H1 (cell line): ENCODE results near the gene SPARC. TPM values are rescaled to one million over a fixed set of nuclear protein-coding genes. Genes with fewer than 3 reads are reported as not detected.
A peak's percentile ranks its signal among the peaks of the same experiment; 100 is the strongest.

Experiments used
- CTCF ChIA-PET: fragments of 300-600 bp; sonication (Branson Sonifier 250); formaldehyde crosslinking; loops from one replicate; lab custom pipeline; 2021; ENCODE audit not compliant: partially characterized antibody; lab: Charles Lee
- POLR2A ChIA-PET: fragments of 300-600 bp; sonication (Branson Sonifier 250); formaldehyde crosslinking; loops from one replicate; lab custom pipeline; 2021; ENCODE audit warnings: inconsistent platforms; ENCODE audit not compliant: partially characterized antibody; lab: Charles Lee
- DNase-seq, 2 experiments: peaks; one replicate each; pipeline versions ENCODE4 v3.0.0 to v3.0.0-alpha.2; 2010 to 2022; ENCODE audit warnings: low spot score in 2 of 2, low read depth in 1 of 2, mixed read lengths in 1 of 2
- FAIRE-seq: peaks from 2 replicates; lab custom pipeline; 2011; peaks lifted over from hg19 to GRCh38; lab: Jason Lieb, UNC
- H2AFZ ChIP-seq: 2 replicates; pipeline ENCODE4 v1.8.1; 2012; ENCODE audit warnings: low read length, inconsistent platforms
- H2AK5ac ChIP-seq: 2 replicates; pipeline ENCODE4 v1.6.1; 2013; ENCODE audit warnings: low read depth, low read length
- H2BK120ac ChIP-seq: replicated peaks from 2 replicates; pipeline ENCODE3; 2013; ENCODE audit warnings: low read depth, low read length, inconsistent platforms
- H2BK12ac ChIP-seq: 2 replicates; pipeline ENCODE4 v1.6.1; 2013; ENCODE audit warnings: low read depth, low read length
- H2BK15ac ChIP-seq: 2 replicates; pipeline ENCODE4 v1.6.1; 2013; ENCODE audit warnings: low read length
- H2BK20ac ChIP-seq: 2 replicates; pipeline ENCODE4 v1.6.1; 2013; ENCODE audit warnings: low read length
- H2BK5ac ChIP-seq: 2 replicates; pipeline ENCODE4 v1.6.1; 2013; ENCODE audit warnings: low read depth, low read length
- H3K14ac ChIP-seq: 2 replicates; pipeline ENCODE4 v1.6.1; 2013; ENCODE audit warnings: inconsistent platforms; ENCODE audit not compliant: insufficient read length
- H3K18ac ChIP-seq: 2 replicates; pipeline ENCODE4 v1.6.1; 2013; ENCODE audit warnings: low read length; ENCODE audit errors: extremely low read depth
- H3K23ac ChIP-seq: 2 replicates; pipeline ENCODE4 v1.6.1; 2013; ENCODE audit warnings: inconsistent platforms; ENCODE audit not compliant: insufficient read length
- H3K23me2 ChIP-seq: 2 replicates; pipeline ENCODE4 v1.6.1; 2013; ENCODE audit warnings: low read depth, low read length
- H3K27ac ChIP-seq: 2 replicates; pipeline ENCODE4 v1.6.1; 2011; ENCODE audit warnings: low read depth, low read length, inconsistent platforms
- H3K27me3 ChIP-seq, 4 experiments: replicated peaks in 1 of 4; 1 replicate in 1 of 4; 2 replicates in 3 of 4; pipeline versions ENCODE4 v1.6.1 to v1.8.1; 2011 to 2013; ENCODE audit warnings: low read length in 3 of 4, mild to moderate bottlenecking in 3 of 4, inconsistent platforms in 2 of 4, mixed read lengths in 2 of 4, moderate library complexity in 1 of 4; ENCODE audit not compliant: control insufficient read depth in 3 of 4, insufficient read depth in 3 of 4; ENCODE audit errors: extremely low read depth in 1 of 4
- H3K36me3 ChIP-seq, 4 experiments: 2 replicates each; pipeline versions ENCODE4 v1.6.1 to v1.8.1; 2011 to 2013; ENCODE audit warnings: mild to moderate bottlenecking in 4 of 4, low read length in 3 of 4, moderate library complexity in 2 of 4, control low read depth in 1 of 4, inconsistent platforms in 1 of 4; ENCODE audit not compliant: insufficient read depth in 4 of 4, control insufficient read depth in 2 of 4
- H3K4ac ChIP-seq: replicated peaks from 2 replicates; pipeline ENCODE3; 2013; ENCODE audit warnings: low read length, low read depth, mixed read lengths, inconsistent platforms; ENCODE audit not compliant: insufficient read length
- H3K4me1 ChIP-seq, 4 experiments: replicated peaks in 1 of 4; 1 replicate in 1 of 4; 2 replicates in 3 of 4; pipeline versions ENCODE4 v1.6.1 to v1.8.1; 2011 to 2013; ENCODE audit warnings: low read length in 3 of 4, inconsistent platforms in 2 of 4, mixed read lengths in 1 of 4; ENCODE audit not compliant: insufficient read depth in 4 of 4, control insufficient read depth in 3 of 4
- H3K4me2 ChIP-seq, 2 experiments: 2 replicates each; pipeline versions ENCODE4 v1.6.1 to v1.8.1; 2011 to 2013; ENCODE audit warnings: low read depth in 2 of 2, low read length in 2 of 2, control low read depth in 1 of 2, inconsistent platforms in 1 of 2, mild to moderate bottlenecking in 1 of 2; ENCODE audit not compliant: insufficient read depth in 1 of 2
- H3K4me3 ChIP-seq, 4 experiments: fragments of 200-600, 300-600 bp in 1 of 4; sonication (generic), shearing (Covaris generic), sonication (Bioruptor Twin) in 1 of 4; 2 replicates each; pipeline versions ENCODE4 v1.5.1 to v1.8.1; 2011 to 2016; ENCODE audit warnings: low read length in 4 of 4, low read depth in 3 of 4, control low read depth in 2 of 4, inconsistent platforms in 2 of 4, mild to moderate bottlenecking in 2 of 4, mixed read lengths in 1 of 4, moderate library complexity in 1 of 4; ENCODE audit not compliant: insufficient read depth in 2 of 4; ENCODE audit errors: extremely low read depth in 1 of 4
- H3K56ac ChIP-seq: replicated peaks from 2 replicates; pipeline ENCODE3; 2013; ENCODE audit warnings: low read depth, mild to moderate bottlenecking, mixed read lengths, low read length, inconsistent platforms; ENCODE audit not compliant: insufficient read length
- H3K79me1 ChIP-seq: 2 replicates; pipeline ENCODE4 v1.6.1; 2013; ENCODE audit warnings: low read depth, low read length, control low read depth
- H3K79me2 ChIP-seq, 2 experiments: 2 replicates each; pipeline versions ENCODE4 v1.6.1 to v1.8.1; 2012 to 2013; ENCODE audit warnings: low read length in 2 of 2, mild to moderate bottlenecking in 2 of 2, inconsistent platforms in 1 of 2; ENCODE audit not compliant: insufficient read depth in 2 of 2, control insufficient read depth in 1 of 2
- H3K9ac ChIP-seq, 4 experiments: replicated peaks in 1 of 4; 1 replicate in 1 of 4; 2 replicates in 3 of 4; pipeline versions ENCODE4 v1.6.1 to v1.8.1; 2011 to 2013; ENCODE audit warnings: low read depth in 3 of 4, low read length in 3 of 4, control low read depth in 2 of 4, mild to moderate bottlenecking in 2 of 4, moderate library complexity in 2 of 4, inconsistent platforms in 1 of 4; ENCODE audit errors: extremely low read depth in 1 of 4
- H3K9me3 ChIP-seq, 2 experiments: 2 replicates each; pipeline versions ENCODE4 v1.6.1 to v1.8.1; 2012 to 2013; ENCODE audit warnings: mild to moderate bottlenecking in 2 of 2, moderate library complexity in 2 of 2, control low read depth in 1 of 2, inconsistent platforms in 1 of 2, low read depth in 1 of 2, low read length in 1 of 2, mixed read lengths in 1 of 2; ENCODE audit not compliant: insufficient read depth in 2 of 2
- H4K20me1 ChIP-seq, 2 experiments: replicated peaks in 1 of 2; 2 replicates each; pipeline versions ENCODE3 to v1.8.1; 2011 to 2013; ENCODE audit warnings: inconsistent platforms in 2 of 2, low read length in 2 of 2, mild to moderate bottlenecking in 1 of 2; ENCODE audit not compliant: insufficient read depth in 2 of 2, control insufficient read depth in 1 of 2
- H4K5ac ChIP-seq: 2 replicates; pipeline ENCODE4 v1.6.1; 2013; ENCODE audit warnings: low read length, low read depth, mixed read lengths, inconsistent platforms; ENCODE audit not compliant: insufficient read length
- H4K8ac ChIP-seq: 2 replicates; pipeline ENCODE4 v1.8.0; 2013; ENCODE audit warnings: mild to moderate bottlenecking, moderate library complexity, low read length, inconsistent platforms; ENCODE audit not compliant: insufficient read depth; ENCODE audit errors: extremely low read depth
- H4K91ac ChIP-seq: replicated peaks from 2 replicates; pipeline ENCODE3; 2013; ENCODE audit warnings: low read length, mixed read lengths, inconsistent platforms; ENCODE audit not compliant: insufficient read length
- BRCA1 ChIP-seq: IDR thresholded peaks from 2 replicates; pipeline ENCODE4 v1.6.1; 2012; ENCODE audit warnings: low read depth, low read length, improper control_type of control experiment
- CBX5 ChIP-seq: fragments of 300-800, 300-1000 bp; sonication (generic); IDR thresholded peaks from 2 replicates; pipeline ENCODE4 v1.7.1; 2016; ENCODE audit warnings: antibody characterized with exemption, low read length, low read depth
- CBX8 ChIP-seq: fragments of 300-800, 300-1000 bp; sonication (generic); IDR thresholded peaks from 2 replicates; pipeline ENCODE4 v1.7.1; 2016; ENCODE audit warnings: low read depth, low read length, borderline replicate concordance
- GTF2F1 ChIP-seq: IDR thresholded peaks from 2 replicates; pipeline ENCODE4 v1.6.1; 2012; ENCODE audit warnings: low read depth, low read length, improper control_type of control experiment, borderline replicate concordance
- RNF2 ChIP-seq: fragments of 200-900, 300-1000 bp; sonication (generic); IDR thresholded peaks from 2 replicates; pipeline ENCODE4 v1.7.1; 2016; ENCODE audit warnings: borderline replicate concordance, low read depth, mild to moderate bottlenecking, antibody characterized with exemption, low read length; ENCODE audit not compliant: poor library complexity, severe bottlenecking; ENCODE audit errors: missing control alignments
- SRF ChIP-seq: IDR thresholded peaks from 2 replicates; pipeline ENCODE4 v1.6.1; 2011; ENCODE audit warnings: mild to moderate bottlenecking, low read depth, low read length, moderate library complexity
- SUZ12 ChIP-seq: fragments of 200-600 bp; sonication (generic); IDR thresholded peaks from 2 replicates; pipeline ENCODE4 v1.6.1; 2012; ENCODE audit warnings: mild to moderate bottlenecking, inconsistent platforms, low read length, moderate library complexity, mixed read lengths
- WGBS, 2 experiments: shearing (Covaris generic) in 1 of 2; methylation state at CpG; one replicate each; pipeline versions ENCODE4 v1.1.6 to v1.1.7; 2013 to 2015; ENCODE audit warnings: low lambda C conversion rate in 2 of 2, mixed read lengths in 2 of 2, inconsistent platforms in 1 of 2, low coverage in 1 of 2, missing lambda C conversion rate in 1 of 2; ENCODE audit not compliant: insufficient replicate concordance in 2 of 2, insufficient coverage in 1 of 2, insufficient read length in 1 of 2; ENCODE audit errors: extremely low coverage in 1 of 2, missing lambda C conversion rate in 1 of 2; 5-methylcytosine and 5-hydroxymethylcytosine counted together
- polyA plus RNA-seq, 7 experiments: library from polyadenylated mRNA; depleted of rRNA in 3 of 7; stranded (reverse) in 5 of 7; unstranded in 2 of 7; fragments of >200 nt in 5 of 7; fragments of 200-250 nt in 2 of 7; gene quantifications; 1 replicate in 5 of 7; 2 replicates in 1 of 7; 4 replicates in 1 of 7; pipeline versions ENCODE4 v1.2.1 to v1.2.3, GENCODE V29; 2011 to 2013; ENCODE audit warnings: missing spikeins in 2 of 7, mixed read lengths in 2 of 7
- total RNA-seq: library from RNA; stranded (reverse); fragmentation: NEBNext Ultra II Directional; extraction: Animal tissue kit (Norgen Biotek cat#: 25700); gene quantifications from 2 replicates; pipeline ENCODE4 v1.2.1, GENCODE V29; 2021
- TF ChIP-seq, protein P1 (sequence below), 3 experiments: IDR thresholded peaks; 1 replicate in 2 of 3; 2 replicates in 1 of 3; pipeline versions ENCODE4 v1.5.1 to v1.6.1; 2011; ENCODE audit warnings: low read length in 3 of 3, mild to moderate bottlenecking in 3 of 3, inconsistent platforms in 2 of 3, low read depth in 1 of 3, moderate library complexity in 1 of 3; ENCODE audit not compliant: insufficient read depth in 1 of 3; ENCODE audit errors: control extremely low read depth in 1 of 3

The SPARC gene
- total and polyA plus RNA-seq, 2 of the 8 experiments (the other 6 are each of a cell fraction or from before 2014, with no cell fraction given) = 375 to 438 TPM

DNA sequence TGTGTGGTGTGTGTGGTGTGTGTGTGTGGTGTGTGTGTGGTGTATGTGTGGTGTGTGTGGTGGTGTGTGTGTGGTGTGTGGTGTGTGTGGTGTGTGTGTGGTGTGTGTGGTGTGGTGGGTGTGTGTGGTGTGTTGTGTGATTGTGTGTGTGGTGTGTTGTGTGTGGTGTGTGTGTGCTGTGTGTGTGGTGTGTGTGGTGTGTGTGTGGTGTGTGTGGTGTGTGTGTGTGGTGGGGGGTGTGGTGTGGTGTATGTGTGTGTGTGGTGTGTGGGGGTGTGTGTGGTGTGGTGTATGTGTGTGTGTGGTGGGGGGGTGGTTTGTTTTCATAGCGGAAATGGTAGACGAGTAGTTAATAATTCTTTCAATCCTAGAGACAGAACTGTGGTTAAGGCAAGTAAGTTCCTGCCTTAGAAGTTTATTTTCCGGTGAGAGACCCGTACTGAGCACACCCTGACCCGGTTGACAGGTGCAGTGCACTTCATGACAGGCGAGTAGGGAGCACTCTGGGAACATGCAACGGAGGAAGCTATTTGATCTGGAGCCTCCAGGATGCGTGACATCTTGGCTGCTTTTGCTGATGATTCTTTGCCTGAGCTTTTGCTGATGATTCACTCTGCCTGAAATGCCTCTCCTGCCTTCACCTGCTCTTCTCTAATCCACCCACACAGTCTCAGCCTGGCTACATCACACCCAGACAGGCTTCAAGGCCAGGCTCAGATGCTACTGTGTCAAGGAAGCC is 73.9 kb downstream of the SPARC start:
- H3K79me1 ChIP-seq = no peaks in the 10 kb centered on the region
- no peak for DNase-seq
- no peak for FAIRE-seq
- H3K18ac ChIP-seq = no peak overlapping the region
- H2BK120ac ChIP-seq = no peak overlapping the region
- POLR2A ChIA-PET = no interaction called here
- no peaks in the 10 kb centered on the region for H3K79me2 ChIP-seq
- H3K14ac ChIP-seq = no peak overlapping the region
- H2AFZ ChIP-seq = 0 out of 2 replicates have a peak overlapping the region, but pooled peaks have one; percentile 34
- no peaks in the 10 kb centered on the region for H3K36me3 ChIP-seq
- H4K20me1 ChIP-seq = peaks cover 0 to 3% of the 10 kb centered on the region in 2 experiments
- H3K4ac ChIP-seq = no peak overlapping the region
- CTCF ChIA-PET = interaction anchor here (0.8 to 2.7 kb wide), 7 partner anchors 12 to 375 kb away, joined by 3 to 11 read pairs (median 7); no protein-coding TSS in a partner anchor
- H3K27ac ChIP-seq = no peak overlapping the region; the same call in 1 of the 2 replicates
- no peak overlapping the region for H4K8ac ChIP-seq
- H2BK5ac ChIP-seq = no peak overlapping the region
- H3K4me1 ChIP-seq = 0 out of 7 replicates have a peak, but pooled peaks cover 0 to 3% (median 0%) of the 10 kb centered on the region in 4 experiments
- H2BK20ac ChIP-seq = no peak overlapping the region
- no peak overlapping the region for H3K4me2 ChIP-seq
- no peak overlapping the region for H3K4me3 ChIP-seq
- no peaks in the 10 kb centered on the region for H3K27me3 ChIP-seq
- H3K23me2 ChIP-seq = peaks cover 5% of the 10 kb centered on the region; the same call in 1 of the 2 replicates
- H2BK12ac ChIP-seq = no peak overlapping the region
- H3K23ac ChIP-seq = no peak overlapping the region
- H4K5ac ChIP-seq = no peak overlapping the region
- H2BK15ac ChIP-seq = no peak overlapping the region
- no peaks in the 10 kb centered on the region for H3K9me3 ChIP-seq
- H3K56ac ChIP-seq = peak overlapping the region; percentile 98
- no peak overlapping the region for H2AK5ac ChIP-seq
- H3K9ac ChIP-seq = no peak overlapping the region
- no peak overlapping the region for H4K91ac ChIP-seq
- 90% methylated on average over 8 of the region's 8 CpGs; no CpG with 5 or more reads in 1 of the 2 experiments for WGBS, 2 experiments
- TF ChIP-seq SUZ12 (no peak), RNF2 (no peak), BRCA1 (no peak), CBX5 (no peak), SRF (no peak), GTF2F1 (no peak), CBX8 (no peak)
- TF ChIP-seq, protein P1, sequence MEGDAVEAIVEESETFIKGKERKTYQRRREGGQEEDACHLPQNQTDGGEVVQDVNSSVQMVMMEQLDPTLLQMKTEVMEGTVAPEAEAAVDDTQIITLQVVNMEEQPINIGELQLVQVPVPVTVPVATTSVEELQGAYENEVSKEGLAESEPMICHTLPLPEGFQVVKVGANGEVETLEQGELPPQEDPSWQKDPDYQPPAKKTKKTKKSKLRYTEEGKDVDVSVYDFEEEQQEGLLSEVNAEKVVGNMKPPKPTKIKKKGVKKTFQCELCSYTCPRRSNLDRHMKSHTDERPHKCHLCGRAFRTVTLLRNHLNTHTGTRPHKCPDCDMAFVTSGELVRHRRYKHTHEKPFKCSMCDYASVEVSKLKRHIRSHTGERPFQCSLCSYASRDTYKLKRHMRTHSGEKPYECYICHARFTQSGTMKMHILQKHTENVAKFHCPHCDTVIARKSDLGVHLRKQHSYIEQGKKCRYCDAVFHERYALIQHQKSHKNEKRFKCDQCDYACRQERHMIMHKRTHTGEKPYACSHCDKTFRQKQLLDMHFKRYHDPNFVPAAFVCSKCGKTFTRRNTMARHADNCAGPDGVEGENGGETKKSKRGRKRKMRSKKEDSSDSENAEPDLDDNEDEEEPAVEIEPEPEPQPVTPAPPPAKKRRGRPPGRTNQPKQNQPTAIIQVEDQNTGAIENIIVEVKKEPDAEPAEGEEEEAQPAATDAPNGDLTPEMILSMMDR (IDR thresholded peaks at IDR 0.05; ENCODE audit: control extremely low read depth in 1 of 3, insufficient read depth in 1 of 3, low read depth in 1 of 3, low read length in 3 of 3) = no peak
